Activated CD4-positive, alpha-beta T cell treated with anti-CD3 and anti-CD28 coated beads for 24 hours (primary cell): ENCODE results near the gene MYBPH.

ENCODE experiments used
- DNase-seq, 2 donors: peaks; one replicate each; pipeline ENCODE4 v3.0.0-alpha.2; 2020; ENCODE audit warnings: low read depth in 2 of 2

Gene MYBPH

DNA sequence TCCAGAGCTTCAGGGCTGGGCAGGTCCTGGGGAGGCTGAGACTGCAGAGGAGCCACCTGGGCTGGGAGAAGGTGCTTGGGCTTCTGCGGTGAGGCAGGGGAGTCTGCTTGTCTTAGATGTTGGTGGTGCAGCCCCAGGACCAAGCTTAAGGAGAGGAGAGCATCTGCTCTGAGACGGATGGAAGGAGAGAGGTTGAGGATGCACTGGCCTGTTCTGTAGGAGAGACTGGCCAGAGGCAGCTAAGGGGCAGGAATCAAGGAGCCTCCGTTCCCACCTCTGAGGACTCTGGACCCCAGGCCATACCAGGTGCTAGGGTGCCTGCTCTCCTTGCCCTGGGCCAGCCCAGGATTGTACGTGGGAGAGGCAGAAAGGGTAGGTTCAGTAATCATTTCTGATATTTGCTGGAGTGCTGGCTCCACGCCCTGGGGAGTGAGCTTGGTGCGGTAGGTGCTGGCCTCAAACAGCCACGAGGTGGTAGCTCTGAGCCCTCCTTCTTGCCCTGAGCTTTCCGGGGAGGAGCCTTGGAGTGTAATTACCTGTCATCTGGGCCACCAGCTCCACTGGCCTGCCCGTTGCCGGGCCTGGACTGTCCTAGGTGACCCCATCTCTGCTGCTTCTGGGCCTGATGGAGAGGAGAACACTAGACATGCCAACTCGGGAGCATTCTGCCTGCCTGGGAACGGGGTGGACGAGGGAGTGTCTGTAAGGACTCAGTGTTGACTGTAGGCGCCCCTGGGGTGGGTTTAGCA lies 9.3 kb downstream of the MYBPH start:
- no peak for DNase-seq

DNA sequence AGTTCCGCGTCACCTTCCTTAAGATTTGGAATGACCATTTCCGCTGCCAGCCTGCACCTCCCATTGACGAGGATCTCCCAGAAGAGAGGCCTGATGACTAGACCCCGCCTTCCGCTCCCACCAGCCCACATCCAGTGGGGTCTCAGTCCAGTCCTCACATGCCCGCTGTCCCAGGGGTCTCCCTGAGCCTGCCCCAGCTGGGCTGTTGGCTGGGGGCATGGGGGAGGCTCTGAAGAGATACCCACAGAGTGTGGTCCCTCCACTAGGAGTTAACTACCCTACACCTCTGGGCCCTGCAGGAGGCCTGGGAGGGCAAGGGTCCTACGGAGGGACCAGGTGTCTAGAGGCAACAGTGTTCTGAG lies 9.8 kb downstream of the MYBPH start:
- no peak for DNase-seq

DNA sequence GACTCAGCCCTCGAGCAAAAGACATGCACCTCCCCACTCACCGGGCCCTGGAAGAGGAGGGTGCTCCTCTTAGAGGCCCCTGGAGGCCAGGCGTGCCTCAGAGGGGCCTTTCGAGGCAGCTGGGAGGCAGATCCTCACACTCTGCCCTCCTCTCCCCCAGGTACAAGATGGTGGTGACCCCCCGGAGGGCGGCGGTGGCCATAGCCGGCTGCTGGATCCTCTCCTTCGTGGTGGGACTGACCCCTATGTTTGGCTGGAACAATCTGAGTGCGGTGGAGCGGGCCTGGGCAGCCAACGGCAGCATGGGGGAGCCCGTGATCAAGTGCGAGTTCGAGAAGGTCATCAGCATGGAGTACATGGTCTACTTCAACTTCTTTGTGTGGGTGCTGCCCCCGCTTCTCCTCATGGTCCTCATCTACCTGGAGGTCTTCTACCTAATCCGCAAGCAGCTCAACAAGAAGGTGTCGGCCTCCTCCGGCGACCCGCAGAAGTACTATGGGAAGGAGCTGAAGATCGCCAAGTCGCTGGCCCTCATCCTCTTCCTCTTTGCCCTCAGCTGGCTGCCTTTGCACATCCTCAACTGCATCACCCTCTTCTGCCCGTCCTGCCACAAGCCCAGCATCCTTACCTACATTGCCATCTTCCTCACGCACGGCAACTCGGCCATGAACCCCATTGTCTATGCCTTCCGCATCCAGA lies 10.4 kb downstream of the MYBPH start:
- no peak for DNase-seq

DNA sequence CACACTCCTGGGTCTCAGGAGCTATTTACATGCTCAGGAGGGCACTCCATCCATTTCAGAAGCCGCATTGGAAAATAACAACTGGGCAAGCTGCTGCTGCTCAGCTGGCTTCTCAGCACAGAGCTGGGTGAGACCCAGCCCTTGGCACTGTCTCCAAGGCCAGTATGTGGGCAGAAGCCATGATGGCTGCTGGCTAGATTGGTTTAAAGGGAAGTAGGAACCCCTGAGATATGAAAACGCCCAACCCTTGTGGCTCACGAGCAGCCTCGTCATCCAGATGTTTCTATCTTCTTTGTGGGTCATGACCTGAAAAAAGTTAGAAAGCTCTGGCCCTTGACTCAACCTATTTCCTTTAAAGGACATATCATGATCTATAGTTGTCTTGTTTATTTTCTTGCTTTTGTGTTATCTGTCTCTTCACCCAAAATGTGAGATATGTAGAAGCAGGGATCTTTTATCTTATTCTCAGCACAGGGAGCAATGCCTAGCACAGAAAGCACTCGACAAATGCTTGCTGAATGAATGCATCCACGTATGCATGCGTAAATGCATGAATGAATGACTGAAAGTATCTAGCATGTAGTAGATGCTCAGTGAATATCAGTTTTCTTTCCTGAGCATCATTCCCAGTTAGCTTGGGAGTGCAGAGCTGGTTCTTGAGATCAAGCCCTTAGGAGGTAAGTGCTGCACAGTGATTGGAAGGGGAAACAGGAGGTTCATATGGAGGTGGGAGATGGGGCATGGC lies 11.6 kb downstream of the MYBPH start:
- DNase-seq, result no peak

DNA sequence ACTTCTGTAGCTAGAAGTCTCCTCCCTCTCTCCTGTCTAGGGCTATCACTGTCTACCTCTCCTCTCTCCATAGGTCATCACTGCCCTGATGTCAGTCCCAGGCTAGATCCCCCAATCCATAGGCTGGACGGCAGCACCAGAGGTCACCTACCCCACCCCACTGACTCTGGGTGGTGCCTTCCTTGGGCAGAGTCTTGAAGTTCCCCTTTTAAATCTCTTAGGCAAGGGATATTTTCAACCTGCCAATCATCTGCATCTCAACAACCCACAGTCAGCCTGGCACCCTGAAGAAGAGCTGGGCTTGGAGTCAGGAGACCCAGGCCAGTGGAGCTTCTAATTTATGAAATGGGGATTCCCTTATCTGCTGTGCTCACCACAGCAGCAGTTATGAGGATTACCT lies 13.2 kb downstream of the MYBPH start:
- no peak for DNase-seq

DNA sequence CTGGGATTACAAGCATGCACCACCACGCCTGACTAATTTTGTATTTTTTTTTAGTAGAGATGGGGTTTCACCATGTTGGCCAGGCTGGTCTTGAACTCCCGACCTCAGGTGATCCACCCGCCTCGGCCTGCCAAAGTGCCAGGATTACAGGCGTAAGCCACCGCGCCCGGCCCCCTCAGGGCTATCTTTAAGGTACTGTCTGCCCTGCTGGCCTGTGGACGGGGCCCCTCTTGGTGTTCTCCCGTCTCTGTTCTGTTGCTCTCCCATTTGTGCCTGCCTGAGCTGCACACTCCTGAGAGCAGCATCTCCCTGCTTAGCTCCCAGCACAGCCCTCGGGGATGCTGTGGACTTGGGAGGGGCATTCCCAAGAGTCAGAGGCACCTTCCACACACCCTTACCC lies 13.9 kb downstream of the MYBPH start:
- DNase-seq, result no peak

DNA sequence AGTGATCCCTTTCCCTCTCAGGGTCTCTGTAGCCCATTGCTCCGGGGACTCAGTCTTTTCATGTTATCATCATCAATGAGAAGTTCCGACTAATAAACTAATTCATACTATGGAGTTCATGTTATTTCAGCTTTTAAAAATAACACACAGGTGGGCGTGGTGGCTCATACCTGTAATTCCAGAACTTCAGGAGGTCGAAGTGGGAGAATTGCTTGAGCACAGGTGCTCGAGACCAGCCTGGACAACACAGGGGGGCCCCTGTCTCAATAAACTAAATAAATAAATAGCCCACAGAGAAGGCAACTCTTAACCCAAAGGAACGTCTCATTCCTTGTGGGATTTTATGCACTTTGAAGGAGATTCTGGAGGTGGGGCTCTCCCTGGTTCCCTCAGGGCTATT lies 14.5 kb downstream of the MYBPH start:
- no peak for DNase-seq

DNA sequence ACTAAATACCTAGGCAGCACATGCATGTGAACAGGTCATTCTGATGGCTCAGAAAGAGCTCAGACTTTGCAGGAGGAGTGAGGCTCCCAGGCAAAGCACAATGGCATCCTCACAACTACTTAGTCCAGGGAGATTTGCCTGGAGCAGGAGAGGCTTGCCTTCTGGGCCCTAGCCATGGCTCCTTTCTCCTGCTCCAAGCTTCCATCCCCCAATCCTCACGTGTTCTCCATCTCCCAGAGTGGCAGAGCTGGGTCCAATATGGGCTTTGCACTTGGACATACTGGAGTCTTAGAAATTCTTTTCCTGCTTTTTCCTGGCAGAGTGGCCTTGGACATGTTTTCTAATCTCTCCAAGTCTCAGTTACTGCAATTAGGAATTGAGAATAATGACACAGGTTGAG lies 15.8 kb downstream of the MYBPH start:
- DNase-seq, result no peak

DNA sequence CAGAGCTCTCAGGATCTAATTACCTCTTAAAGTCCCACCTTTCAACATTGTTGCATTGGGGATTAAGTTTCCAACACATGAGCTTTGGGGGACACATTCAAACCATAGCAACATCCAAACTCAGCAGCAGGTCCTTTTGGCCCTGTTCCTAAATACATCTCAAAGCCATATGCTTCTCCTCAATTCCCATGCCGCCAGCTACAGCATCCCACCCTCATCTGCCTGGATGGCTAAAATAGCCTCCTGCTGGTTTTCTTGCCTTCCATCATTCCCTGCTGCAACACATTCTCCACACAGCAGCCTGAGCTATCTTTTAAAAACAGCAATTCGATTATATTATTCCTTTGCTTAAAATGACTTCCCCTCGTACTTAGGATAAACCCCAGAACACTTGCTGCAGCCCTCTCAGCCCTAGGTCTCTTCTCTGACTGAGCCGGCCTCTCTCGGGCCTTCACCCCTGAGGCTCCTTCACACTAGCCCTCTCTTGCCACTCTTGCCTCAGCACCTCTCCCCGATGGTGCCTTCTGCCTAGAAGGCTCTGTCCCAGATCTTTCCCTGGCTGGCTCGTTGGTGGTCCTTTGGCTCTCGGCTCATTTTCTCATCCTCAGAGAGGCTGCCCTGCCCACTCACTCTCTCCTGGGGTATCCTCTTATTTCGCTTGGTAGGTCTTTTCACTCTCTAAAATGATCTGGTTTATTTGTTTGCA lies 16.5 kb downstream of the MYBPH start:
- no peak for DNase-seq

DNA sequence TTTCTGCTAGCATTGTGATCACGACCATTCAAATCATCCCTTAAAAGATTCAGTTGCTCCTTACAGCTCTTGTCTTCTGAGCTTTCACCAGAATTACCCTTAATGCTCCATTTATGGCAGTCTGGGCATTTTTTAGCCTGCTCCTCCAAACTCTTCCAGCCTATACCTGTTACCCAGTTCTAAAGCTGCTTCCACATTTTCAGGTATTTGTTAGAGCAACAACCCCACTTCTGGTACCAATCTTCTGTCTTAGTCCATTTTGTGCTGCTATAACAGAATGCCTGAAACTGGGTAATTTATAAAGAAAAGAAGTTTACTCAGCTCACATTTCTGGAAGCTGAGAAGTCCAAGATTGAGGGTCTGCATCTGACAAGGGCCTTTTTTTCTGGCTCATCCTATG lies 17.2 kb downstream of the MYBPH start:
- DNase-seq, result no peak

DNA sequence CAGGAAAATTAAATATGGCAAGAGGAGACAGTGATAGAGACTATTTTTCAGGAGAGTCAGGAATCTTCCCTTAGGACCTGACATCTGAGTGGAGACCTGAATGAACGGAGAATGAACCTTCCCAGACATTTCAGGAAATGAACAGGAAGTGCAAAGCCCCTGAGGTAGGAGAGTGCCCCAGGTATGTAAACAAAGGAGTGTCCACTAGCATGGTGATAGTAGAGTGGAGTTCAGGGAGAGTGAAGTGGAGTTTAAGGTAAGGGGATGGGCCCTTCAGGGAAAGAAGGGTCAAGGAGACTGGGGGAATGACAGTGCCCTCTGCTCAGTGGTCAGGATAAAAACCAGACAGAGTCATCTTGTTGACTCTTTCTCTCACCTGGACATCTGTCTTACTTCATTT lies 19.3 kb downstream of the MYBPH start:
- DNase-seq, result no peak

DNA sequence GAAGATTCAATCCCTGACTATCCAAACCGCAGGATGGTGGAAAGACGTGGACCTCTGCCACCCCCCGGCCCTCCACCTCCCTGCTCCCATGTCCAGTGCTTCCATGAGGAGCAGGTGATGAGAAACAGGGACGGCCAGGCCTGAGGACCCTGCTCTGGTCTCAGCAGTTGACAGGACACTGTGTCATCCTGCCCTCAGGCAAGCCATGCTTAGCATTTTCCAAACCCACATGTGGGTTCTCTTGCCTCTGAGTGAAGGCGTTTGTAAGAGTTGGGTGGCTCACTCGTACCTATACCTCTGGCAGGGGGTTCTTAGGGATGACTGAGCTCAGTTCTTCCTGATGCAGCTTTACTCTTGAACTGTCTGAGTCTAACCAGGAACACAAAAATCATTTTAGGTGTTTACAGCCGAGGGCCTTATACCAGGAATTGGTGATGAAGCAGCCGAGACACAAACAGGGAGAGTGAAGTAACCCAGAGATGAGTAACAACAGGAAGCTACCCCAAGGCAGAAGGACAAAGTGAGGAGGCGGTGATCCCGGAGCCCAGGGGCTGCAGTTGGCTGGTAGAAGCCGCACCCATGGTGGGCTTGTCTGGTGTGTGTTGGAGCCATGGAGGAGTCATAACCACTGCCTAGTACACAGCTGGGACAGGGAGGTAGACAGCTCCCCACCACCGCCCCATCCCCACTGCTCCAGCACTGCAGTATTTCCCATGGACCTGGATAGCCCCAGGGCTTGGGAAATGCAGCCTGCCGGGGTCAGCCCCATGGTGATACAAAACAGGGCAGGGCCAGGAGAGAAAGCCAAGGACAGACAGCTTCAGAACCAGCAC lies 21.4 kb downstream of the MYBPH start:
- no peak for DNase-seq

DNA sequence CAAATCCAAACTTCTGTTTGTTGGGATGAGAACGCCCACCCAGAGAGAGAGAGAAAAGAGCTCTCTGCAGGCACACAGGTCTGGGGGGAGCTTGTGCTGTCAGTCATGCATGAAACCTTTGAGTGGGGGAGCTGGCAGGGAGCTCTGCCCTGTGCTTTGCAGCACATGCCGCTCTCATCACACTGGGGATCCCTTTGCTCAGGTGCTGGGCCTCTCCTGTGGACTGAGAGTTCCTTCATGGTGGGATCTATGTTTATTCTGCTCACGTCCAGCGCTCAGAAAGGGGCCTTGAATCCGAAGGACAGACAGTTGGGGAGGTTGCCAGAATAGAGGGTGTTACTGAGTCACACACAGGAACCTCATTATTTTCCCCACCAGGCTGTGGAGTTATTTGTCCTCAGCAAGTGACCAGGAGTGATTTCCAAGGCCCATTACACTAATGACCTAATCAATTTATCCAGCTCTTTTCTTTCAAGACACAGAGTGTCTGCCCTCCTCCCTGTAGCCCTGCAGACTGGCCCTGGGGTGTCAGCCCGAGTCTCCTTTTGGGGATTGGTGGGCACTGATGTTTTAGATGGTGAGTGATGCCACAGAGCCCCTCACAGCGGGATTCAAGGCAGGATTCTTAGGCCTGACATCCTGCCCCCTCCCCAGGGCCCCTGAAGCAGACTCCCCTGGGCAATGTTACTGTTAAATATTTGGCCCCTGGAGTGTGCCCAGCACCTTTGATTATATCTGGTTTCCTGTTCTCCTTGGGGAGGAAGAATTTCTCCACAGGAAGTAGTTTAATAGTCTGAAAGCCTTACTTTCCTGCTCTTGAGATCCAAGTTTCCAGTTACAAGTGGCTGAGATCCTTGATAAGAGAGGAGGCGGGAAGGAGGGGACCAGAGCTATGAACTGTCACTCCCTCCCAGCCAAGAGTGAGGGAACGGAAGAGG lies 22.3 kb downstream of the MYBPH start:
- DNase-seq, result no peak

DNA sequence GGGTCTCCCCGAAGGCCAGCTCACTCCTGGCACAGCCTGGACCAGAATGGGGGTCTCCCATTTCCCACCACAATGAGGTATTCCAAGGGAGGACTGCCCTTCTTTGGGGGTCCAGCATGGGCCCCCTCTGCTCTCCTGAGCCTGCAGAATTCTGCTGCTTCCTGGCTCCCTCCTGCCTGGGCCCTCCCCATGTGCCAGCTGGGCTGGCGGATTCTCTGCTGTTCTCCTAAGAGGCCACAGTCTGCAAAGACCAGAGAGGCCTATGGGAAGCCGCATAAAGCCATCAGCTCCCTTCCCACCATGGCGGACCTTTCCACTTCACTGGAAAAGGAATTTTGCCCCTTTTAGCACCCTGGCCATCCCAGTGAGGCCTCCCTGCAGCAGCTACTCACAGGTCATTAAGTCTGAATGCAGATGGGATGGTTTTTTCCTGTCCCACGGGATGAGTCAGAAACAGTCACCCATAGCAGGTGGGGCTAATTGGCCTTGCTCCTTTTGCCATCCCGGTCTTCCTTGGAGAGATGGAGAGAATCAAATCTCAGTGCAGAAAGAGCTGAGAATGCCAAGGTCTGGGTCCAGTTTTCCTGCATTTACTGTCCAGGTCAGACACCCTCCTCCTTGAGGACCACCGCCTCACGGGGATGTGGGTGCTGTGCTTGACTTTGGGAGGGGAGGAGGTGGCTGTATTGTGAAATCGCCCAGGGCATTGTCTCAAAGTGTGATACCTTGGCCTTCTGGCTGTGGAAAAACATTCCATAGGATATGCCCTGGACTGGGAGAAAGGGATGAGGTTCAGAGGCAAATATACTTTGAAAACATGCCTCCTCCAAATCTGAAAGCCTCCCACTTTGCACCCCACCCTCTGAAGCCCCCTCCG lies 23.2 kb downstream of the MYBPH start:
- DNase-seq, result no peak

DNA sequence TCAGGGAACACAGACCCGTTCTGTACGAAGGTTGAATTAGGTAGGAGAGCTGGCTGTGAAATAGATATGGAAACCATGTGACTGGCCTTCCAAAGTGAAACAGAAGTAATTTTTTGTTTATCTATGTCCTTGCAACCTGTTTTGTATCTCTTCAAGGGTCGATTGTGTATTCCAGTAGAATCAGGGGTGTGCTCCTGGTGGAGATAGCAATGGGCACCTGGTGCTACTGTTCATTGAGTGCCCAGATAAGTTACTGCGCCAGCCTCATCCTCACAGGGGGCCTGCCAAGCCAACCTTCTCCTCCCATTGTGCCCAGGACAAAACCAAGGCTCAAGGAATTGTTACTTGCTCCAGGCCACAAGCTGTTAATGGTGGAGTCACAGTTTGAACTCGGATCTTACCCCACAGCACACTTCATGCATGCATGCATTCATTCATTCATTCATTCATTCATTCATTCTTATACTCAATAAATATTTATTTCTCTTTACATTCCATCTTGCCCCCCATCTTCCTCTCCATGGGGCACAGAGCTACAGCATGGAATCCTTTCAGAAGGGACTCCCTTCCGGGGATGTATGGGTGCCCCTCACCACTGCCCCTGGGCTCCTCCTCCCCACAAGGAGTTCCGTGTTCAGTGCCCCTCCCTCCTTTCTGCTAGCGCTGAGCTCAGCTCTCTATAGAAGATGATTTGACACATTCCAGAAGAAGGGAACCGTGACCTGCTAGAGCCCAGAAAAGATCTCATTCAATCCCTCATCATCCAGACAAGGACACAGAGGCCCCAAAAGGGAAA lies 24.1 kb downstream of the MYBPH start:
- DNase-seq, result no peak

DNA sequence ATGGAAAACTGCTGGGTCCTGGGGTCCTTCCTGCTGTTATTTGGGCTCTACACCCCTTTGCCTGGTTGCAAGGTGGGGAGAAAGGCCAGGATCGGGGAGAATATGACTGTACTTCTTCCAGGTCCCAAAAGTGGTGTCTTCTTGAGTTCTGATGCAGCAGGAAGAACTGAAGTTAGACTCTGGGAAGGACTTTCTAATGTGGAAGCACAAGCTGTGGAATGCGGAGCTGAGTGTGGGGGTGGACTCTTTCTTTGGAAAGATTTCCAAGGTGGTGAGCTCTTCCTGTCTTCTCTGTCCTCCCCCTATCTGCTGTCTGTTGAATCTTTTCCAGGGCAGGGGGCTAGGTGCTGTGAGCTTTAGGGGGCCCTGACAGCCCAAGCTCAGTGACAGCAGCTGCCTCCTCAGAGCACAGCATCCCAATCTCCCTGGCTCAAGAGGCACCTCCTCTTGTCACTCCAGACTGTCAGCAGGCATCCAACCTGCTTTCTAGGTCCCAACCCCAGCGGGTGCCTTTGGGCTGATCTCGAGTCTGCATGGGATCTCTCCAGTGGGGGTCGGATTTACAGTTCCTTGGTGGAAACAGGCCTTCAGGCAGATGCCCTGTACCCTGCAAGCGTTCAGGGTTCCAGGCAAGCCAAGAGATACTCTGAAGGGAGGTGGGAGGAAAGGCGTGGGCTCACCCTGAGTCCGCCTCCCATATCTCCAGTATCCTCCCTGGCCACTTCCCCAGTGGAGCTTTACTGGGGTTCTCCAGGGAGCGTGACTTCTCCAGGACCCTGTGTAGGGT lies 24.9 kb downstream of the MYBPH start:
- DNase-seq, result no peak

DNA sequence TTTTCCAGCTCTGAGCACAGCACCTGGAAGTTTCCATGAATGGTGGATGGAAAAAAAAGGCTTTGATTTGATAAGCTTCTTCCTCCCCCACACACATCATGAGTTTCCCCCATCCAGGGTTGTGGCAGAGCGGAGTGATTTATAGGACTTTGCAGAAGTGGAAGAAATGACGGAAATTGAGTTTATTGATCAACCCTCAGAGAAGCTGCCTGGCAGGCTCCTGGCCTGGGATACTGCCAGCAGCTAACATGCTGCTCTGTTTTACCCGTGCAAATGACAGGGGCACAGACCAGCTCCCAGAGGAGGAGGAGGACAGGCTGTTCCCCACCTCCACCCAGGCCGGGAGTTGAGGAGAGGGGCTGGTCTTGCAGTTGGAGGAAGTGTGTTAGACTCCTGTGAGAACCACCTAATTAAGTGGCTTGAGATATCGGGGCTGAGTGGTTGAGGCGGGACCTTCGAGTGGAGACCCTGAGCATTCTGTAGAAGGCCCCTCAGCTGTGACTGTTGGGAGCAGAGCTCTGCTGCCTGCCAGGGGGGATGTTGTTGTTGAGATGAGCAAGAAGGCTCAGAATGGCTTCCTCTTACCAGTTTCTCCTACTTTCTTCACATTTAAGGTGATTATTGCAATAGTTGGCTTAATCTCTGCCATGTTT lies 26.3 kb downstream of the MYBPH start:
- DNase-seq, result no peak
